Cardiac fibroblast (primary cell): Measurements from ENCODE around the gene RBM39.
"Not testable (repeated sequence)": the region's sequence is repeated elsewhere in the genome, so short reads cannot be mapped to it uniquely, and the experiment has no call there.

Experiments
- DNase-seq, 2 donors: peaks; one replicate each; pipeline versions ENCODE4 v3.0.0 to v3.0.0-alpha.2; 2010; ENCODE audit warnings: low read depth in 2 of 2
- H3K4me3 ChIP-seq, 2 donors: replicated peaks in 1 of 2; 1 replicate in 1 of 2; 2 replicates in 1 of 2; pipeline ENCODE4 v1.5.1; 2011; ENCODE audit warnings: low read depth in 2 of 2, low read length in 2 of 2, mild to moderate bottlenecking in 2 of 2, moderate library complexity in 1 of 2
- CTCF ChIP-seq: IDR thresholded peaks from one replicate; pipeline ENCODE4 v1.5.1; 2011; ENCODE audit warnings: low read depth, mild to moderate bottlenecking, low read length, inconsistent platforms

The RBM39 gene

GRCh38 chr20:35708502-35708901 lies 33.6 kb downstream of the RBM39 start:
- TF ChIP-seq CTCF: no peak
- H3K4me3 ChIP-seq: no peak overlapping the region
- peak in 1 of 2 donors; percentile 1 for DNase-seq

GRCh38 chr20:35706591-35707529 lies 35.2 kb downstream of the RBM39 start:
- H3K4me3 ChIP-seq: not testable (repeated sequence)
- DNase-seq: peak in 1 of 2 donors; percentile 0

GRCh38 chr20:35705894-35706293 lies 36.2 kb downstream of the RBM39 start:
- not testable (repeated sequence) for H3K4me3 ChIP-seq

GRCh38 chr20:35704514-35705261 lies 37.4 kb downstream of the RBM39 start:
- no peak overlapping the region for H3K4me3 ChIP-seq
- no peak for DNase-seq
- TF ChIP-seq CTCF: no peak

More at GRCh38 chr20:35705894-35706293, 36.2 kb downstream of the RBM39 start:
- peak in 1 of 2 donors; percentile 1 for DNase-seq

- TF ChIP-seq CTCF: no peak
- no peak overlapping the region for H3K4me3 ChIP-seq
- no peak for DNase-seq
These were observed 39.0 kb downstream of the RBM39 start for GRCh38 chr20:35702824-35703695.

- H3K4me3 ChIP-seq: no peak overlapping the region
- TF ChIP-seq CTCF: no peak
These were observed 39.8 kb downstream of the RBM39 start for GRCh38 chr20:35702051-35702823.

GRCh38 chr20:35700625-35701148 lies 41.4 kb downstream of the RBM39 start:
- DNase-seq: no peak
- H3K4me3 ChIP-seq: peak overlapping the region in 1 of 2 donors; percentile 4
- no peak for TF ChIP-seq CTCF

More at GRCh38 chr20:35702051-35702823, 39.8 kb downstream of the RBM39 start:
- DNase-seq: peak in 1 of 2 donors; percentile 47
